Large intestine (tissue), 3 donors: ENCODE data around the gene NDUFAF5. TPM values are rescaled to one million over a fixed set of nuclear protein-coding genes. Genes with fewer than 3 reads are reported as not detected.

Experiments
- DNase-seq, 2 donors: peaks; one replicate each; pipeline versions ENCODE4 v3.0.0 to v3.0.0-alpha.2; 2013
- H3K27ac ChIP-seq: one replicate; pipeline ENCODE4 v1.5.1; 2013; ENCODE audit warnings: low read length
- H3K27me3 ChIP-seq: 2 replicates; pipeline ENCODE4 v1.6.1; 2013; ENCODE audit warnings: low read length; ENCODE audit not compliant: control insufficient read depth, insufficient read depth
- H3K36me3 ChIP-seq: 2 replicates; pipeline ENCODE4 v1.6.1; 2013; ENCODE audit warnings: low read length; ENCODE audit not compliant: control insufficient read depth, insufficient read depth
- H3K4me1 ChIP-seq: one replicate; pipeline ENCODE4 v1.6.1; 2013; ENCODE audit warnings: low read length; ENCODE audit not compliant: control insufficient read depth, insufficient read depth
- H3K4me3 ChIP-seq: one replicate; pipeline ENCODE4 v1.5.1; 2013; ENCODE audit warnings: low read length
- H3K9me3 ChIP-seq: one replicate; pipeline ENCODE4 v1.6.1; 2013; ENCODE audit warnings: mild to moderate bottlenecking, low read depth, low read length, moderate library complexity; ENCODE audit not compliant: control insufficient read depth
- WGBS: methylation state at CpG from one replicate; pipeline ENCODE4 v1.1.5; 2013; ENCODE audit warnings: low lambda C conversion rate; ENCODE audit not compliant: insufficient coverage; 5-methylcytosine and 5-hydroxymethylcytosine counted together
- polyA plus RNA-seq: library from polyadenylated mRNA; unstranded; fragments of 120-200 nt; gene quantifications from one replicate; pipeline ENCODE4 v1.2.1, GENCODE V29; 2013

The NDUFAF5 gene
- polyA plus RNA-seq, 1 donor, result 22.7 TPM

GRCh38 chr20:13775867-13776266, 9.0 kb upstream of the NDUFAF5 start:
- no peak overlapping the region for H3K4me3 ChIP-seq
- H3K36me3 ChIP-seq, result peaks cover 43% of the 10 kb centered on the region
- no peaks in the 10 kb centered on the region for H3K4me1 ChIP-seq
- 87% methylated on average over 3 of the region's 4 CpGs for WGBS
- H3K9me3 ChIP-seq, result no peaks in the 10 kb centered on the region
- no peaks in the 10 kb centered on the region for H3K27me3 ChIP-seq
- no peak overlapping the region for H3K27ac ChIP-seq
- no peak for DNase-seq

GRCh38 chr20:13777171-13777601, 7.6 kb upstream of the NDUFAF5 start:
- peaks cover 49% of the 10 kb centered on the region for H3K36me3 ChIP-seq
- H3K4me3 ChIP-seq, result no peak overlapping the region
- 94% methylated on average over 3 of the region's 4 CpGs for WGBS
- no peak overlapping the region for H3K27ac ChIP-seq
- DNase-seq, result no peak
- H3K4me1 ChIP-seq, result no peaks in the 10 kb centered on the region
- no peaks in the 10 kb centered on the region for H3K9me3 ChIP-seq
- no peaks in the 10 kb centered on the region for H3K27me3 ChIP-seq

- no peaks in the 10 kb centered on the region for H3K27me3 ChIP-seq
- WGBS, result no CpG with 5 or more reads among the region's 3 CpGs
- H3K9me3 ChIP-seq, result no peaks in the 10 kb centered on the region
- peaks cover 4% of the 10 kb centered on the region for H3K4me1 ChIP-seq
- no peak overlapping the region for H3K4me3 ChIP-seq
- H3K27ac ChIP-seq, result no peak overlapping the region
- no peak for DNase-seq
- H3K36me3 ChIP-seq, result peaks cover 43% of the 10 kb centered on the region
Measured at GRCh38 chr20:13778827-13779226, 6.0 kb upstream of the NDUFAF5 start.

GRCh38 chr20:13783528-13783927, 1.3 kb upstream of the NDUFAF5 start:
- Histone ChIP-seq H3K4me1 (peaks cover 14% of the 10 kb centered on the region), H3K4me3 (peak overlapping the region; percentile 64), H3K36me3 (peaks cover 18% of the 10 kb centered on the region), H3K27me3 (no peaks in the 10 kb centered on the region), H3K9me3 (no peaks in the 10 kb centered on the region), H3K27ac (no peak overlapping the region)
- no peak for DNase-seq
- 52% methylated on average over 2 of the region's 13 CpGs for whole genome bisulfite sequencing

GRCh38 chr20:13784271-13784892, 446 bp upstream of the NDUFAF5 start:
- WGBS, result no CpG with 5 or more reads among the region's 26 CpGs
- peak overlapping the region; percentile 75 for H3K27ac ChIP-seq
- no peak for DNase-seq
- H3K4me1 ChIP-seq, result peaks cover 14% of the 10 kb centered on the region
- H3K9me3 ChIP-seq, result no peaks in the 10 kb centered on the region
- peak overlapping the region; percentile 64 for H3K4me3 ChIP-seq
- no peaks in the 10 kb centered on the region for H3K27me3 ChIP-seq
- H3K36me3 ChIP-seq, result peaks cover 19% of the 10 kb centered on the region

- no peaks in the 10 kb centered on the region for H3K27me3 ChIP-seq
- H3K4me1 ChIP-seq, result peaks cover 14% of the 10 kb centered on the region
- H3K9me3 ChIP-seq, result no peaks in the 10 kb centered on the region
- H3K4me3 ChIP-seq, result peak overlapping the region; percentile 64
- peak in 1 of 2 donors; percentile 40 for DNase-seq
- H3K36me3 ChIP-seq, result peaks cover 28% of the 10 kb centered on the region
- H3K27ac ChIP-seq, result no peak overlapping the region
- WGBS, result 100% methylated on average over 1 of the region's 8 CpGs
Measured at GRCh38 chr20:13786143-13786828, 1.5 kb downstream of the NDUFAF5 start.

GRCh38 chr20:13788167-13788834, 3.5 kb downstream of the NDUFAF5 start:
- peak; percentile 31 to 59 for DNase-seq
- Histone ChIP-seq H3K4me3 (no peak overlapping the region), H3K9me3 (no peaks in the 10 kb centered on the region), H3K36me3 (peaks cover 40% of the 10 kb centered on the region), H3K27ac (no peak overlapping the region), H3K27me3 (no peaks in the 10 kb centered on the region), H3K4me1 (peaks cover 14% of the 10 kb centered on the region)
- WGBS, result no CpG with 5 or more reads among the region's 1 CpG

- H3K9me3 ChIP-seq, result no peaks in the 10 kb centered on the region
- no peaks in the 10 kb centered on the region for H3K27me3 ChIP-seq
- no peak overlapping the region for H3K4me3 ChIP-seq
- H3K4me1 ChIP-seq, result peaks cover 10% of the 10 kb centered on the region
- H3K27ac ChIP-seq, result no peak overlapping the region
- H3K36me3 ChIP-seq, result peaks cover 57% of the 10 kb centered on the region
- no peak for DNase-seq
- no CpG with 5 or more reads among the region's 2 CpGs for WGBS
Measured at GRCh38 chr20:13790708-13791107, 5.9 kb downstream of the NDUFAF5 start.

- H3K36me3 ChIP-seq, result peaks cover 68% of the 10 kb centered on the region
- WGBS, result 100% methylated on average over 1 of the region's 2 CpGs
Measured at GRCh38 chr20:13791540-13792459, 7.0 kb downstream of the NDUFAF5 start.

GRCh38 chr20:13793001-13793400, 8.2 kb downstream of the NDUFAF5 start:
- H3K36me3 ChIP-seq, result peaks cover 75% of the 10 kb centered on the region
- no peaks in the 10 kb centered on the region for H3K4me1 ChIP-seq
- WGBS, result 83% methylated on average over 1 of the region's 1 CpG
- no peaks in the 10 kb centered on the region for H3K9me3 ChIP-seq
- H3K4me3 ChIP-seq, result no peak overlapping the region
- no peaks in the 10 kb centered on the region for H3K27me3 ChIP-seq
- no peak overlapping the region for H3K27ac ChIP-seq
- no peak for DNase-seq

More at GRCh38 chr20:13791540-13792459, 7.0 kb downstream of the NDUFAF5 start:
- H3K4me1 ChIP-seq, result no peaks in the 10 kb centered on the region
- no peaks in the 10 kb centered on the region for H3K9me3 ChIP-seq
- H3K27ac ChIP-seq, result no peak overlapping the region
- no peak for DNase-seq
- H3K27me3 ChIP-seq, result no peaks in the 10 kb centered on the region
- H3K4me3 ChIP-seq, result no peak overlapping the region
